Panc1 (cell line): ENCODE data around the gene FADD. TPM values are rescaled to one million over a fixed set of nuclear protein-coding genes. Genes with fewer than 3 reads are reported as not detected.

ENCODE experiments used
- ATAC-seq: fragments of 200-7000 bp; cut with Tn5 transposase; 2 replicates; pipeline ENCODE4 v1.9.1; 2020; ENCODE audit warnings: mild to moderate bottlenecking, moderate library complexity
- BruUV-seq: library from RNA; stranded (reverse); fragments of 400-500 nt; replicated peaks from 2 replicates; lab custom pipeline; 2021; lab: Mats Ljungman, UMichigan
- CTCF ChIA-PET: fragments of 300-600 bp; sonication (Branson Sonifier 250); formaldehyde crosslinking; loops from one replicate; lab custom pipeline; 2022; ENCODE audit warnings: antibody characterized with exemption; lab: Charles Lee
- POLR2A ChIA-PET: fragments of 300-600 bp; sonication (Branson Sonifier 250); formaldehyde crosslinking; loops from one replicate; lab custom pipeline; 2022; ENCODE audit warnings: antibody characterized with exemption; lab: Charles Lee
- DNase-seq: peaks from one replicate; pipeline ENCODE4 v3.0.0-alpha.2; 2010; ENCODE audit warnings: low read depth, low spot score
- H3K27ac ChIP-seq: 2 replicates; pipeline ENCODE4 v1.5.1; 2011; ENCODE audit warnings: mild to moderate bottlenecking, low read length, inconsistent platforms
- H3K27me3 ChIP-seq: fragments of 200-500 bp; sonication (Bioruptor generic); 2 replicates; pipeline ENCODE4 v1.6.0; 2014; ENCODE audit warnings: low read length, inconsistent platforms; ENCODE audit not compliant: control insufficient read depth, insufficient read depth
- H3K36me3 ChIP-seq: fragments of 200-500 bp; sonication (Bioruptor generic); 2 replicates; pipeline ENCODE4 v1.5.1; 2014; ENCODE audit warnings: inconsistent platforms, mild to moderate bottlenecking, low read length, moderate library complexity; ENCODE audit not compliant: control insufficient read depth, insufficient read depth
- H3K4me1 ChIP-seq: 2 replicates; pipeline ENCODE4 v1.5.1; 2011; ENCODE audit warnings: inconsistent platforms, mild to moderate bottlenecking, low read length, moderate library complexity; ENCODE audit not compliant: control insufficient read depth, insufficient read depth
- H3K4me3 ChIP-seq, 2 experiments: 2 replicates each; pipeline ENCODE4 v1.5.1; 2011 to 2012; ENCODE audit warnings: low read depth in 2 of 2, low read length in 2 of 2, mild to moderate bottlenecking in 2 of 2, inconsistent platforms in 1 of 2, moderate library complexity in 1 of 2
- H3K9me3 ChIP-seq: fragments of 200-500 bp; sonication (Bioruptor generic); 2 replicates; pipeline ENCODE4 v1.5.1; 2014; ENCODE audit warnings: low read depth, mild to moderate bottlenecking, inconsistent platforms, low read length, moderate library complexity; ENCODE audit not compliant: control insufficient read depth, insufficient read depth
- CTCF ChIP-seq: fragments of 450-650 bp; IDR thresholded peaks from 2 replicates; pipeline ENCODE4 v1.5.1; 2017; ENCODE audit warnings: mild to moderate bottlenecking
- POLR2AphosphoS5 ChIP-seq: IDR thresholded peaks from 2 replicates; pipeline ENCODE4 v1.6.1; 2012; ENCODE audit warnings: mild to moderate bottlenecking, low read depth, low read length, moderate library complexity
- SIN3A ChIP-seq: IDR thresholded peaks from 2 replicates; pipeline ENCODE4 v1.6.1; 2012; ENCODE audit warnings: low read depth, mild to moderate bottlenecking, low read length, moderate library complexity, borderline replicate concordance; ENCODE audit not compliant: insufficient read depth
- TCF7L2 ChIP-seq: IDR thresholded peaks from 2 replicates; pipeline ENCODE4 v1.6.1; 2011; ENCODE audit warnings: mild to moderate bottlenecking, low read depth, low read length, inconsistent platforms
- in situ Hi-C: cut with HindIII; loops from 2 replicates; pipeline ENCODE4 v1.10.0; 2016; ENCODE audit warnings: low sequenced_read_pairs, low pct_unique_long_range_greater_than_20kb
- intact Hi-C: fragments of 100-400 bp; cut with micrococcal nuclease; formaldehyde crosslinking; loops from one replicate; pipeline ENCODE4 v1.10.0; 2022; ENCODE audit not compliant: unreplicated experiment
- total RNA-seq: library from RNA; stranded (reverse); gene quantifications from one replicate; pipeline ENCODE4 v1.2.1, GENCODE V29; 2021; ENCODE audit not compliant: unreplicated experiment
- TF ChIP-seq, protein P1 (sequence below), 2 experiments: IDR thresholded peaks; 2 replicates each; pipeline ENCODE4 v1.6.1; 2011 to 2012; ENCODE audit warnings: low read depth in 2 of 2, control low read depth in 1 of 2, low read length in 1 of 2, mild to moderate bottlenecking in 1 of 2, moderate library complexity in 1 of 2; ENCODE audit not compliant: insufficient read depth in 1 of 2

Gene FADD
- total RNA-seq, 1 experiment from 2014 or later = 47.3 TPM

- ChIA-PET POLR2A (no interaction called here), CTCF (no interaction called here)
- Histone ChIP-seq H3K4me1 (peaks cover 10% of the 10 kb centered on the region; the same call in 1 of the 2 replicates), H3K27ac (no peak overlapping the region), H3K27me3 (no peaks in the 10 kb centered on the region), H3K4me3 (no peak overlapping the region), H3K36me3 (no peaks in the 10 kb centered on the region), H3K9me3 (no peaks in the 10 kb centered on the region)
- ATAC-seq (no peak), DNase-seq (no peak)
- in situ Hi-C loops = no loop called here
- intact Hi-C loops = no loop called here
- no peak for TF ChIP-seq SIN3A
- TF ChIP-seq CTCF = no peak
- no peak for TF ChIP-seq POLR2AphosphoS5
- no peak for TF ChIP-seq TCF7L2
- TF ChIP-seq, protein P1, sequence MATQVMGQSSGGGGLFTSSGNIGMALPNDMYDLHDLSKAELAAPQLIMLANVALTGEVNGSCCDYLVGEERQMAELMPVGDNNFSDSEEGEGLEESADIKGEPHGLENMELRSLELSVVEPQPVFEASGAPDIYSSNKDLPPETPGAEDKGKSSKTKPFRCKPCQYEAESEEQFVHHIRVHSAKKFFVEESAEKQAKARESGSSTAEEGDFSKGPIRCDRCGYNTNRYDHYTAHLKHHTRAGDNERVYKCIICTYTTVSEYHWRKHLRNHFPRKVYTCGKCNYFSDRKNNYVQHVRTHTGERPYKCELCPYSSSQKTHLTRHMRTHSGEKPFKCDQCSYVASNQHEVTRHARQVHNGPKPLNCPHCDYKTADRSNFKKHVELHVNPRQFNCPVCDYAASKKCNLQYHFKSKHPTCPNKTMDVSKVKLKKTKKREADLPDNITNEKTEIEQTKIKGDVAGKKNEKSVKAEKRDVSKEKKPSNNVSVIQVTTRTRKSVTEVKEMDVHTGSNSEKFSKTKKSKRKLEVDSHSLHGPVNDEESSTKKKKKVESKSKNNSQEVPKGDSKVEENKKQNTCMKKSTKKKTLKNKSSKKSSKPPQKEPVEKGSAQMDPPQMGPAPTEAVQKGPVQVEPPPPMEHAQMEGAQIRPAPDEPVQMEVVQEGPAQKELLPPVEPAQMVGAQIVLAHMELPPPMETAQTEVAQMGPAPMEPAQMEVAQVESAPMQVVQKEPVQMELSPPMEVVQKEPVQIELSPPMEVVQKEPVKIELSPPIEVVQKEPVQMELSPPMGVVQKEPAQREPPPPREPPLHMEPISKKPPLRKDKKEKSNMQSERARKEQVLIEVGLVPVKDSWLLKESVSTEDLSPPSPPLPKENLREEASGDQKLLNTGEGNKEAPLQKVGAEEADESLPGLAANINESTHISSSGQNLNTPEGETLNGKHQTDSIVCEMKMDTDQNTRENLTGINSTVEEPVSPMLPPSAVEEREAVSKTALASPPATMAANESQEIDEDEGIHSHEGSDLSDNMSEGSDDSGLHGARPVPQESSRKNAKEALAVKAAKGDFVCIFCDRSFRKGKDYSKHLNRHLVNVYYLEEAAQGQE (IDR thresholded peaks at IDR 0.05; ENCODE audit: insufficient read depth in 1 of 2, low read depth in 2 of 2, low read length in 1 of 2) = no peak
- no TSS peak for BruUV-seq
These were observed 39.8 kb downstream of the FADD start for GRCh38 chr11:70242885-70243284.

GRCh38 chr11:70243912-70244652 is 41.0 kb downstream of the FADD start:
- no peaks in the 10 kb centered on the region for H3K36me3 ChIP-seq
- no peaks in the 10 kb centered on the region for H3K9me3 ChIP-seq
- H3K27ac ChIP-seq = no peak overlapping the region
- H3K4me3 ChIP-seq = no peak overlapping the region
- no TSS peak for BruUV-seq
- TF ChIP-seq CTCF (no peak), TCF7L2 (no peak), POLR2AphosphoS5 (no peak), SIN3A (no peak)
- TF ChIP-seq, protein P1 (IDR thresholded peaks at IDR 0.05; ENCODE audit: insufficient read depth in 1 of 2, low read depth in 2 of 2, low read length in 1 of 2) = no peak
- no peak for ATAC-seq
- DNase-seq = no peak
- H3K4me1 ChIP-seq = peaks cover 13% of the 10 kb centered on the region; the same call in 1 of the 2 replicates
- in situ Hi-C loops = no loop called here
- ChIA-PET CTCF (interaction anchor here (0.6 kb wide), 1 partner anchor 113 kb away, joined by 4 read pairs; no protein-coding TSS in a partner anchor), POLR2A (interaction anchor here (0.6 kb wide), 1 partner anchor 63 kb away, joined by 3 read pairs; no protein-coding TSS in a partner anchor)
- intact Hi-C loops = no loop called here
- no peaks in the 10 kb centered on the region for H3K27me3 ChIP-seq
